Mucosa of descending colon (tissue), 3 donors: ENCODE results near the gene LURAP1L. TPM values are rescaled to one million over a fixed set of nuclear protein-coding genes. Genes with fewer than 3 reads are reported as not detected.

Source experiments
- ATAC-seq: fragments of 200-7000 bp; cut with Tn5 transposase; one replicate; pipeline ENCODE4 v1.9.1; 2020; ENCODE audit warnings: mild to moderate bottlenecking, moderate library complexity
- DNase-seq, 3 donors: peaks; one replicate each; pipeline ENCODE4 v3.0.0-alpha.2; 2020
- H3K36me3 ChIP-seq: fragments of 200-600 bp; one replicate; pipeline ENCODE4 v1.8.0; 2021; ENCODE audit warnings: low read depth, mild to moderate bottlenecking
- H3K4me1 ChIP-seq: fragments of 200-600 bp; one replicate; pipeline ENCODE4 v1.8.0; 2021; ENCODE audit warnings: low read depth, mild to moderate bottlenecking
- H3K4me3 ChIP-seq: fragments of 200-600 bp; one replicate; pipeline ENCODE4 v1.8.0; 2021; ENCODE audit warnings: mild to moderate bottlenecking
- H3K9me3 ChIP-seq: fragments of 200-600 bp; one replicate; pipeline ENCODE4 v1.8.0; 2021; ENCODE audit warnings: mild to moderate bottlenecking
- CTCF ChIP-seq: fragments of 200-600 bp; IDR thresholded peaks from one replicate; pipeline ENCODE4 v1.8.0; 2022; ENCODE audit warnings: antibody characterized with exemption, mild to moderate bottlenecking
- intact Hi-C, 2 donors: fragments of 100-400 bp; cut with DNase I in 1 of 2; cut with micrococcal nuclease in 1 of 2; formaldehyde crosslinking; loops; one replicate each; pipeline versions ENCODE4 v1.11.0 to v1.11.1; 2022; cut with DNase I, micrococcal nuclease
- total RNA-seq, 3 donors: library from RNA; stranded (reverse); fragmentation: NEBNext Ultra II Directional in 2 of 3; extraction: Animal tissue kit (Norgen Biotek cat#: 25700) in 2 of 3; gene quantifications; one replicate each; pipeline versions ENCODE4 v1.2.1 to v1.2.4, GENCODE V29; 2021 to 2023
- donor health status: DM: no; HTN: no; CAD: no; lungs with moderate emphysema.
- donor health status: DM: no; HTN: no; CAD: no.
- donor health status: DM: no; HTN: yes; CAD: no.

The LURAP1L gene
- total RNA-seq, 3 donors from 2014 or later, result 22.3 to 31.8 (median 31.0) TPM

DNA sequence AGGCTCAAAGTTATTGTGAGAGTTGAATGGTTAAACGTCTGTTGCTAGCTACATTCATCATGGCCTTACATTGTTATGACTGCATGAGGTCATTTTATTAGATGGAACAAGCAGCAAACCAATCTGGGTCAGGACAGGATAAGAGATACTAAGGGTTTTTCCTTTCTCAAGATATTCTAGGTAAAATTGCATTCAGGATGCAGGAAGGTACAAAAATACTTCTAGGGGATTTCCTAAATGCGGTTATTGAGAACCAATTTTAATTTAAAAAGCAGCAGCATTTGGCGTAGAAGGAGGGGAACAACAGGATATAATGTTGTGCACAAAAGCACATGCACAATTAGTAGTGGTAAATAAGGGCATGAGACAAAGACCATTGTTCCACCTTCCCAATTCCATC is 39.2 kb upstream of the LURAP1L start:
- no peak overlapping the region for H3K4me3 ChIP-seq
- DNase-seq, result no peak
- H3K4me1 ChIP-seq, result no peaks in the 10 kb centered on the region
- intact Hi-C loops, result no loop called here
- ATAC-seq, result peak; percentile 41
- TF ChIP-seq CTCF, result no peak
- no peaks in the 10 kb centered on the region for H3K36me3 ChIP-seq
- no peaks in the 10 kb centered on the region for H3K9me3 ChIP-seq

DNA sequence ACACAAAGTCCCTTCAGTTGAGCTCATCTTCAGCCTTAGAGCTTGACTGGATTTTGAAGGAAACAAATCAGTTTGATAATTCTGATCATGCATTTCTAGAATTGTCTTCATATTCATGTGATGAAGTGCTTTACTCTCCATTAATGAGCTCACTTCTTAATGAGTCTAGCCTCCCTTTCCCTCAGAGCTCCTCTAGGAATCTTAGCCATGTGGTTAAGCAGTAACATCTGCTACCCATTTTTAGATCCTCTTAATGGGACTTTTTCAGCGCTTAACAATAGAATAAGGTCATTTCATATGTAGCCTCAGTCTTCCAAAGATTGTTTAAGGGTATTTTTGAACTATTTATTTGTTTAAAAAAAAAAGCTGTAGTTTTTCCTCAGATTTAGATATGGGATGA is 36.9 kb upstream of the LURAP1L start:
- no peaks in the 10 kb centered on the region for H3K4me1 ChIP-seq
- no peak for ATAC-seq
- intact Hi-C loops, result no loop called here
- H3K36me3 ChIP-seq, result no peaks in the 10 kb centered on the region
- no peak for DNase-seq
- H3K9me3 ChIP-seq, result no peaks in the 10 kb centered on the region
- H3K4me3 ChIP-seq, result no peak overlapping the region
- TF ChIP-seq CTCF, result no peak

- no peak overlapping the region for H3K4me3 ChIP-seq
- ATAC-seq (peak; percentile 40), DNase-seq (no peak)
- H3K9me3 ChIP-seq, result no peaks in the 10 kb centered on the region
- intact Hi-C loops, result no loop called here
- no peaks in the 10 kb centered on the region for H3K36me3 ChIP-seq
- TF ChIP-seq CTCF, result no peak
- no peaks in the 10 kb centered on the region for H3K4me1 ChIP-seq
These were observed 35.7 kb upstream of the LURAP1L start for GRCh38 chr9:12739014-12739652.

DNA sequence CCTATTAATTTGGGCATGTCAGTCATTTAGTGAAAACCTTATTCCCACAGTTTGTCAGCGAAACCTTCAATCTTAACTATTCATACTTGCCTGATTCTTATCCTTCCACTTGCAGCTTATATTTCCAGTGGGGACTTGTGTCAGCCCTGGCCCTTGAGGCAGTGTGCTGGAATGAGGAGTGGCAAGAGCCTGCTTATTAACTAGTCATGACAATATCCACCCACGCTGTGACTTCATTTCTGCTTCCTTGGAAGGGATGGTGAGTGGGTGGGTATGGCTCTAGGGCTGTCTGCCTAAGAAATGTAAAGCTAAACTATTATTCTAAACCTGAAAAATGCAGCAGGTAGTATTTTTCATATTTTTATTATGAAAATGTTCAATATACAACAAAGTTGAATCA is 34.0 kb upstream of the LURAP1L start:
- ATAC-seq, result no peak
- no peaks in the 10 kb centered on the region for H3K36me3 ChIP-seq
- no peak for TF ChIP-seq CTCF
- H3K4me1 ChIP-seq, result no peaks in the 10 kb centered on the region
- DNase-seq, result no peak
- intact Hi-C loops, result no loop called here
- no peak overlapping the region for H3K4me3 ChIP-seq
- no peaks in the 10 kb centered on the region for H3K9me3 ChIP-seq

DNA sequence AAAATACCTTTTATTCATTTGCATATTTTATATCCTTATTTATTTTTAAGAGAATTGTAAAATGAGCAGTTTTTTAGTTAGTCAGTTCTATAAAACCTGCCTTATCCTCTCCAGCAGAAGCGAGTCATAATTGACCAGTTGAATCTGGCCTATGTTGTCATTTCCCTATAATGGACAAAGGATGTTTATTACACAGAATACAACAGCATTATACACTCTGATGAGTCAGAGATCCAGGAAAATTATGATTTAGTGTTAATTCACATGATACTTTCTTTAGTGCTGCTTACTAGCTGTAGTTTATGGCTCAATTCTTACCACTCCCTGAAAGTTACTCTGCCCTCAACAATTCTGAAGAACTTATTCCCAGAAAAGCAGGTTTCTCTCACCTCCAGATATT is 26.8 kb upstream of the LURAP1L start:
- intact Hi-C loops, result no loop called here
- DNase-seq (no peak), ATAC-seq (peak; percentile 98)
- no peak overlapping the region for H3K4me3 ChIP-seq
- H3K36me3 ChIP-seq, result no peaks in the 10 kb centered on the region
- no peaks in the 10 kb centered on the region for H3K9me3 ChIP-seq
- H3K4me1 ChIP-seq, result no peaks in the 10 kb centered on the region
- TF ChIP-seq CTCF, result no peak

DNA sequence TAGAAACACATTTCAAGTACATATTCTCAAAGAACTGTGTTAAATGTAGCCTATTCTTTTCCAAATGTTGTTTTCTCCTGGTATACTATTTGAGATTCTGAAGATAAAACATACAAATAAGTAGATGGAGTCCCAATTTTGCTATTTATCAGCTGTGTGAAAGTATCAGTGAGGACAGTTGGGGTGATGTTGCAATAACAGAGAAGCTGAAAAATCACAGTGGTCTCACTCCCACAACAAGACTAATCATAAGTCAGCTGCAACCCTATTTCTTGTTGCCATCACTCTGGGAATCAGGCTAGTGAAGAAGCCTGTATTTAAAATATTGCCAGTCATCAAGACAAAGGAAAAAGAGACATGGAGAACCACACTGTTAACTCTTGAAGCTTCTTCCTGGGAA is 25.9 kb upstream of the LURAP1L start:
- Histone ChIP-seq H3K4me1 (no peaks in the 10 kb centered on the region), H3K36me3 (no peaks in the 10 kb centered on the region), H3K4me3 (no peak overlapping the region), H3K9me3 (no peaks in the 10 kb centered on the region)
- no peak for ATAC-seq
- TF ChIP-seq CTCF, result no peak
- no peak for DNase-seq
- intact Hi-C loops, result no loop called here
